Esophagus squamous epithelium (tissue), 4 donors: ENCODE measurements around the gene NEK4.

Source experiments
- CTCF ChIP-seq, 6 experiments: fragments of 450-650 bp in 4 of 6; fragments of 200-600 bp in 2 of 6; sonication (generic) in 2 of 6; IDR thresholded peaks; one replicate each; pipeline ENCODE4 v1.5.1; 2016 to 2019; ENCODE audit warnings: antibody characterized with exemption in 6 of 6, mild to moderate bottlenecking in 4 of 6, moderate library complexity in 4 of 6
- POLR2A ChIP-seq, 4 donors: fragments of 450-650 bp; IDR thresholded peaks; one replicate each; pipeline ENCODE4 v1.6.1; 2017; ENCODE audit warnings: antibody characterized with exemption in 4 of 4, mild to moderate bottlenecking in 4 of 4, moderate library complexity in 3 of 4

GRCh38 chr3:52763466-52763865 is 7.3 kb downstream of the NEK4 start:
- TF ChIP-seq CTCF (IDR thresholded peaks at IDR 0.05) (no peak), POLR2A (IDR thresholded peaks at IDR 0.05) (no peak)
